DMS79 treated with DMSO at 0.1 percent for 48 hours (cell line): Measurements from ENCODE around the gene SH3PXD2B.

Experiments used
- DNase-seq: peaks from one replicate; lab custom pipeline; 2025; lab: John Stamatoyannopoulos, UW

Gene SH3PXD2B

GRCh38 chr5:172436879-172437369 lies 17.4 kb downstream of the SH3PXD2B start:
- no peak for DNase-seq

DNA sequence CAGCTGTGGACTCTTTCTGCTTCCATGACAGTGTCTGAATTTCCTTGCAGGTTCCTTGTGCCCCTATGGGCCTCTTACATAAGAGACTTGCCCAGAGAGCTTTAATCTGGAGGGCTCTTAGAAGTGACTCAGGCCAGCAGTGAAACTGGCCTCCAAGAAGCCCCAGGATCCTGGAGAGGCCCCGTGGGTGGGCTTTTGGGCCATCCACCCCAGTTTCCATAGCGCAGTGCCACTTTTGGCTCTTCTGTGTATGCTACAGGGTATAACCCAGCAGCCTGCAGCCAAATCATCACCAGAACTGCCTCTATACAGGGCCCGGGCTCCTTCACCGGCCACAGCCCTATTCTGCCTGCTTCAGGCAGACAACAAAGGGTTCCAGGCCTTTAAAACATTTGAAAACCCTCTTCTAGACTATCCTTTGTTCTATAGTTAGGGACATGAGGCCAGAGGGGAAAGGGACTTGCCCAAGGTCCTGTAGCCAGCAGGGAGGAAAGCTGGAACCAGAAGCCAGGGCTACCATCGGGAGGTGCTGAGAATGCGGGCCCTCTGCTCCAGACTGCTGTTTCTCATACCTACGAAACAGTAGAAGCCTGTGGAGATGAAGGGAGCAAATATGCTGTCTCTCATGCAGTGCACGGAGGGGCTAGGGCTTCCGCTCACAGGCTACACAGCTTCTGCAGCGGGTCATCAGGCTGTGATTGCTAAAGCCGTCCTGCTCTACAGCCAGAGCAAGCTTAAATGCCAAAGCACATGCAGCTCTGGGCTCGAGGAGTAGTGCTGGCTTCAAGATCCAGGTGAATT lies 18.0 kb downstream of the SH3PXD2B start:
- DNase-seq = no peak

- DNase-seq = no peak
These were observed 18.8 kb downstream of the SH3PXD2B start for GRCh38 chr5:172435362-172436077.

- no peak for DNase-seq
These were observed 20.1 kb downstream of the SH3PXD2B start for GRCh38 chr5:172434251-172434650.

DNA sequence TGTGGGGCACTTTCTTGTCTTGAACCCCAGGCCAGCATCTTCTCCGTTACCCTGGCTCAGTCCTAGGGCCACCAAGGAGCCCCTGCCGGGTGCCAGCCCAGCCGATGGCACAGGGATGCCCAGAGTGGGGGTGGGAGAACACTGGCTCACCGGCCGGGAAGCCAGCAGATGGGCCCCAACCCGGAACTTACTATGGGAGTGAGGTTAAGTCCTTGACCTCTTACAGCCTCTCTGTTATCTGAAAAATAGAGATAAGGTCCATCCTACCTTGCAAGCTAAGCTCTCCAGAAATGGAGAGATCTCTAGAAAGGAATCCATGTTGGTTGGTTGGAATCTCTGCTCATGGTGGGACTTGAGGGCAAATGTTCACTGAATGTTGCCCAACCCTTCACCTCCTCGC lies 20.8 kb downstream of the SH3PXD2B start:
- DNase-seq = no peak

GRCh38 chr5:172433071-172433470 lies 21.3 kb downstream of the SH3PXD2B start:
- DNase-seq = no peak

DNA sequence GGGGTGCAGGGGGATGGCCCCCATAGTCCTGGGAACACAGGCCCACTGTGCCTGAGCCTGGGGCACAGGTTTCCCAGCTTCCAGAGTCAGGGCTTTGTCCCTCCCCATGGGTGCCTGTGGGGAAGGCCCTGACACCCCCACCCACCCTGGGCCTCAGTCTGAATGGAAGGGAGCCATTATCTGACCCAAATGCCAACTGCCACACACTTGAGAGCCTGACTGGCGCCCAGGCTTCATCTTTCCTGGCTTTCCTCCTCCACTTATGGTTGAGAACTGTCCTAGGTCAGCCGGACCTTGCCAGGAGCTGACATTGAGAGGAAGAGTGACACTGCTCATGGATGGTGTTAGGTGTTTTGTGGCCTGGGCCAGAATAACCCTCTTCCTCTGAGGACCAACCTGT lies 24.0 kb downstream of the SH3PXD2B start:
- no peak for DNase-seq

DNA sequence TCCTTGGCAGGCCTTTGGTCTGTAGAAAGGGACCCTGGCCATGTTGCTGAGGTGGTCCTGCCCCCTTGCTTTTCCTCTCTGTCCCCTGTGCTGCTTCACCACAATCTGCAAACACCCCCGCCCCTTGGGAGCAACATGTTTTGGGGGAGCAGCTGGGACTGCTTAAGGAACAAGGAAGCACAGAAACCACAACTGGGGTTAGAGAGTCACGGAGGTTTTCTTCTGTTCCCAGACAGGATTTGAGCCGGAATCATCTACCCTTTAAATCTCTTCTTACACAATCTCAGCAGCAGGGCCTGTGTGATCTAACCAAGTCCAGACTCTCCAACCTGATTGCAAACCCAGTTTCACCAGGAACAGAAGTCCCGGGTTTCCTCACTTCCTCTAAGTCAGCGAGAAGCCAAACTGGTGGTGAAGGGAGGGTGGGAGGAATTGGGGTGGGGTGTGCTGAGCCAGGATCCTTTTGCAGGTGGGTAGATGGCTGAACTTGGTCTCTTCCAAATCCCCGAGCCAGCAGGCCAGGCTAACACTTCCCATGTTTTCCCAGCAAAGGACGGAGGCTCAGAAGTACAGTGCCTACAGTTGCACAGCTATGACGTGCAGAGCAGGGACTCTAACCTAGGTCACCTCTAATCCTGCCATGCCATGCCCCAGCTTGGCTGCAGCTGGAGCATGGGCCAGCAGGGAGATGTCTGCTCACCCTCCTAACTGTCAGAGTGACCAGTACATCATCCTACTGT lies 25.0 kb downstream of the SH3PXD2B start:
- DNase-seq = no peak

GRCh38 chr5:172428224-172429166 lies 25.8 kb downstream of the SH3PXD2B start:
- DNase-seq = no peak

DNA sequence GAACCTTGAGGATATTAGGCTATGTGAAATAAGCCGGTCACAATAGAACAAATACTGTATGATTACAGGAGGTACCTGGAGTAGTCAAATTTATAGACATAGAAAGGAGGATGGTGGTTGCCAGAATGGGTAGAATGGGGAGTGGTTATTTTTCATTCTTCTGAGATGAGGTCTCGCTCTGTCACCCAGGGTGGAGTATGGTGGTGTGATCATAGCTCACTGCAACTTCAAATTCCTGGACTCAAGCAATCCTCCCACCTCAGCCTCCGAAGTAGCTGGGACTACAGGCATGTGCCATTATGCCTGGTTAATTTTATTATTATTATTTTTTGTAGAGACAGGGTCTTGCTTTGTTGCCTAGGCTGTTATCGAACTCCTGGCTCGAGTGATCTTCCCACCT lies 27.1 kb downstream of the SH3PXD2B start:
- no peak for DNase-seq

- DNase-seq = no peak
These were observed 28.2 kb downstream of the SH3PXD2B start for GRCh38 chr5:172426086-172426485.

- no peak for DNase-seq
These were observed 28.9 kb downstream of the SH3PXD2B start for GRCh38 chr5:172425402-172425801.

DNA sequence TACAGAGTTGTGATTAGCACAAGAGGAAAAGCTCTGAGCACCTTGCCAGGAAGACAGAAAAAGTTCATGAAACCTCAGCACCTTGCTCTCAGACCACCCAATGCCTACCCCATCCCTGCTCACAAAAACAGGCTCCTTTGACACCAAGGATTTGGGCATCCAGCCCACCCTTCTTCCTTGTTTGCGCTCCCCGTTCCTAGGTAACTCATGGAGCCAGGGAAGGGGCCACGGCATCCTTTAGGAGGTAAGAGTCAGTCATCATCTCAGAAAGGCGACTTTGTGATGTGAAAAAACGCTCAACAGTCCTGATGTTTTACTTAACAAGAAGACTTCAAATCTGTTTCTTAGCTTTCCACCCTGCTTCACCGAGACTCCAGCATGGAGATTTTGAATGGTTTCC lies 29.5 kb downstream of the SH3PXD2B start:
- DNase-seq = no peak

DNA sequence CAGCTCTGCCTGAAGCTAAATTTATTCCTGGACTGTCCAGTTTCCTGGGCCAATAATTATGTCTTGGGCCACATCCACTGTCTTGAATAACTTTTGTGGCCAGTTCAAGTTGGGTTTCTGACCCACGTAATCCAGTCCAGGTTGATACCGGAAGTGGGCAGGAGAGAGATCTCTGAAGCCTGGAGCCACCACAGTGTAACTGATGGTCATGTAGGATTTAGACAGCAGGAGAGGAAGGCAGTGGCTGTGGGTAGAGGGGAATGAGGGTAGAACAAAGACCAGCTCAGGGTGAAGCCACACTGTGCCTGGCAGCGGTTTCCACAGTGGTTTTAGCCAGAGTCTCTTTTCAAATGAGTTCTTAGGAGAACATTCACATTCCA lies 30.2 kb downstream of the SH3PXD2B start:
- no peak for DNase-seq

DNA sequence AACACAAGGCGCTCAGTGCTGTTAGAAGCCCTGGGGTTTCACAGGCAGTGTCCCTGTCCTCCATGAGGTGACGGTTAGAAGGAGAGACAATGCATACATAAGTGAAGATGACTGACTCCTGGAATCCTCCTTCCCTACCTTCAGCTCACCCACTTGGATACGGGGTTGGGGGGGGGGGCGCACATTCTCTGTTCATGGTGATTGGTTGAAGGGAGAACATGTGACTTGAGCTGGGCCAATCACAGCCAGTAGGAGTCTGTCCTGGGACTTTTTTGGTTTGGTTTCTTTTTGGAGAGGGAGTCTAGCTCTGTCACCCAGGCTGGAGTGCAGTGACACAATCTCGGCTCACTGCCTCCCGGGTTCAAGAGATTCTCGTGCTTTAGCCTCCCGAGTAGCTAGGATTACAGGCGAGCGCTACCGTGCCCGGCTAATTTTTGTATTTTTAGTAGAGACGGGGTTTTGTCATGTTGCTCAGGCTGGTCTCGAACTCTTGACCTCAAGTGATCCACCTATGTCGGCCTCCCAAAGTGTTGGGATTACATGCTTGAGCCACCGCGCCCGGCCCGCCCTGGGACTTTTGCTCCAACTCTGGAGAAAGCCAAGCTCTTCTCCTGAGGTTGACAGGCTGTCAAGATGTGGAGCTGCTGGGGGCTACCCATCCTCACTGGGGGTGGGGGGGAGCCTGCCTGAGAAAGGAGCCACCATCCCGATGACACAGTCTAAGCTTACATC lies 30.8 kb downstream of the SH3PXD2B start:
- no peak for DNase-seq

- DNase-seq = no peak
These were observed 32.1 kb downstream of the SH3PXD2B start for GRCh38 chr5:172422255-172422654.

DNA sequence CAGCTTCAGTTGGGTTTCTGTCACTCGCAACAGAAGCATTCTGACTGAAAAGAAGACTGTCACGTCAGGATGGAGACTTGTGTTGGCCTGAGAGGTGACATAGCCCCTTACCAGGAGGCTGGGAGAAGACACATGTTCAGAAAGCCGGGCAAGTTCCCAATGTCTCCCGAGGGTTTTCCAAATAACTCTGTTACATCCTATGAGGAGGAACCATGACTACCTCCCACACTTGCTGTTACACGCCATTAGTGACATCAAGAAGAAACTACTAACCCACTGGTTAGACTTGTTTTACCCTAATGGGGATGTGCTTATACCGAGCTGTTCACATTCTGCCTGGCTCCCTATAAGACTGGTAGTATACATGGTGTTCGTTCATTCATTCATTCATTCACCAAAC lies 33.3 kb downstream of the SH3PXD2B start:
- no peak for DNase-seq

GRCh38 chr5:172420235-172420939 lies 33.9 kb downstream of the SH3PXD2B start:
- no peak for DNase-seq

- DNase-seq = no peak
These were observed 35.2 kb downstream of the SH3PXD2B start for GRCh38 chr5:172418862-172419814.
